Measurements from ENCODE around the gene FCHSD2.

Gene FCHSD2

GRCh38 chr11:73142128-73142377 is at the start of gene FCHSD2:
Gene FCHSD2 (minus strand): TSS chr11:73142318. CDS start chr11:73141877, 441 bp downstream.
- no peak for DNase-seq

- DNase-seq, result no peak
Measured at GRCh38 chr11:73191151-73191550, 49.0 kb upstream of the FCHSD2 start.

GRCh38 chr11:73190557-73190885 is 48.4 kb upstream of the FCHSD2 start:
- no peak for DNase-seq

- DNase-seq, result no peak
Measured at GRCh38 chr11:73189723-73190556, 47.8 kb upstream of the FCHSD2 start.

GRCh38 chr11:73189315-73189714 is 47.2 kb upstream of the FCHSD2 start:
- DNase-seq, result no peak

GRCh38 chr11:73188301-73188700 is 46.2 kb upstream of the FCHSD2 start:
- no peak for DNase-seq

GRCh38 chr11:73187854-73188253 is 45.7 kb upstream of the FCHSD2 start:
- DNase-seq, result no peak

- DNase-seq, result no peak
Measured at GRCh38 chr11:73186886-73187285, 44.8 kb upstream of the FCHSD2 start.

- DNase-seq, result no peak
Measured at GRCh38 chr11:73186294-73186850, 44.3 kb upstream of the FCHSD2 start.

- no peak for DNase-seq
Measured at GRCh38 chr11:73185680-73186293, 43.7 kb upstream of the FCHSD2 start.

GRCh38 chr11:73184953-73185671 is 43.0 kb upstream of the FCHSD2 start:
- DNase-seq, result peak; percentile 60

- no peak for DNase-seq
Measured at GRCh38 chr11:73182824-73183321, 40.8 kb upstream of the FCHSD2 start.

- DNase-seq, result no peak
Measured at GRCh38 chr11:73178681-73179080, 36.6 kb upstream of the FCHSD2 start.

- peak; percentile 93 for DNase-seq
Measured at GRCh38 chr11:73177778-73178539, 35.8 kb upstream of the FCHSD2 start.

- DNase-seq, result peak; percentile 78
Measured at GRCh38 chr11:73177380-73177777, 35.3 kb upstream of the FCHSD2 start.

- DNase-seq, result no peak
Measured at GRCh38 chr11:73176874-73177155, 34.7 kb upstream of the FCHSD2 start.

GRCh38 chr11:73176145-73176873 is 34.2 kb upstream of the FCHSD2 start:
- DNase-seq, result no peak

GRCh38 chr11:73175551-73176144 is 33.5 kb upstream of the FCHSD2 start:
- DNase-seq, result no peak

GRCh38 chr11:73174495-73174791 is 32.3 kb upstream of the FCHSD2 start:
- no peak for DNase-seq

GRCh38 chr11:73173755-73174494 is 31.8 kb upstream of the FCHSD2 start:
- DNase-seq, result no peak

GRCh38 chr11:73172992-73173656 is 31.0 kb upstream of the FCHSD2 start:
- no peak for DNase-seq

All from right forelimb (tissue), 1 donor.